ENCODE results near the gene EEF1G. TPM values are rescaled to one million over a fixed set of nuclear protein-coding genes. Genes with fewer than 3 reads are reported as not detected.
"Not testable (repeated sequence)": the region's sequence is repeated elsewhere in the genome, so short reads cannot be mapped to it uniquely, and the experiment has no call there.

EEF1G gene
- total RNA-seq, 1 donor from 2014 or later = 2,051 TPM

DNA sequence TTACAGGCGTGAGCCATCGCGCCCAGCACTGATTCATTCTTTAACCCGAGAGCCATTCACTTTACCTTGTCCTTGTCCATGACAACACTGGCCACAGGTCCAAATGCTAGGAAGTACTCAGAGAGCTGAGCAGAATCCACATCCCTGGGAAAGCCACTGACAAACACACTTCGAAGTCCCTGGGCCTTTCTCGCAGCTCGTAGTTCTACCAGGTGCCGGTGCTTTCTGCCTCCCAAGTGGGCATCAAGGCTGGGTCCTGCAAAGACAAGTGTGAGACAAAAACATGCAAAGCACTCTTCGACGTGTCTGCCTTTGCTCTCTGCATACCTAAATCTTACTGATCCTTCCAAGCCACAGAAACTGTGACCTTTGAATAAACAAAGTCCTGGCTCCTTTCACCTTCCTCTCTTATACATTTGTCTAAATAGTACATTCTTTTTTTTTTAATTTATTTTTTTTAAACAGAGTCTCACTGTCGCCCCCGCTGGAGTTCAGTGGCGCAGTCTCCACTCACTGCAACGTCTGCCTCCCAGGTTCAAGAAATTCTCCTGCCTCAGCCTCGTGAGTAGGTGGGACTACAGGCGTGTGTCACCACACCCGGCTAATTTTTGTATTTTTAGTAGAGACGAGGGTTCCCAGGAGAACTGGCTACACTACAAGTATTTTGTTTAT lies 15.4 kb upstream of the EEF1G start:
- H3K27me3 Mint-ChIP-seq = no peaks in the 10 kb centered on the region
- H3K9me3 Mint-ChIP-seq = no peaks in the 10 kb centered on the region
- DNase-seq (ENCODE audit: extremely low spot score, unreplicated experiment) = no peak
- TF ChIP-seq, protein P1, sequence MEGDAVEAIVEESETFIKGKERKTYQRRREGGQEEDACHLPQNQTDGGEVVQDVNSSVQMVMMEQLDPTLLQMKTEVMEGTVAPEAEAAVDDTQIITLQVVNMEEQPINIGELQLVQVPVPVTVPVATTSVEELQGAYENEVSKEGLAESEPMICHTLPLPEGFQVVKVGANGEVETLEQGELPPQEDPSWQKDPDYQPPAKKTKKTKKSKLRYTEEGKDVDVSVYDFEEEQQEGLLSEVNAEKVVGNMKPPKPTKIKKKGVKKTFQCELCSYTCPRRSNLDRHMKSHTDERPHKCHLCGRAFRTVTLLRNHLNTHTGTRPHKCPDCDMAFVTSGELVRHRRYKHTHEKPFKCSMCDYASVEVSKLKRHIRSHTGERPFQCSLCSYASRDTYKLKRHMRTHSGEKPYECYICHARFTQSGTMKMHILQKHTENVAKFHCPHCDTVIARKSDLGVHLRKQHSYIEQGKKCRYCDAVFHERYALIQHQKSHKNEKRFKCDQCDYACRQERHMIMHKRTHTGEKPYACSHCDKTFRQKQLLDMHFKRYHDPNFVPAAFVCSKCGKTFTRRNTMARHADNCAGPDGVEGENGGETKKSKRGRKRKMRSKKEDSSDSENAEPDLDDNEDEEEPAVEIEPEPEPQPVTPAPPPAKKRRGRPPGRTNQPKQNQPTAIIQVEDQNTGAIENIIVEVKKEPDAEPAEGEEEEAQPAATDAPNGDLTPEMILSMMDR (conservative IDR thresholded peaks at IDR 0.05) = peak; percentile 57
- peak overlapping the region; percentile 29 for H3K27ac Mint-ChIP-seq
- peaks cover 20% of the 10 kb centered on the region for H3K4me1 Mint-ChIP-seq (ENCODE audit: unreplicated experiment)
- peaks cover 6% of the 10 kb centered on the region for H3K36me3 Mint-ChIP-seq
- peak overlapping the region; percentile 96 for H3K4me3 Mint-ChIP-seq

DNA sequence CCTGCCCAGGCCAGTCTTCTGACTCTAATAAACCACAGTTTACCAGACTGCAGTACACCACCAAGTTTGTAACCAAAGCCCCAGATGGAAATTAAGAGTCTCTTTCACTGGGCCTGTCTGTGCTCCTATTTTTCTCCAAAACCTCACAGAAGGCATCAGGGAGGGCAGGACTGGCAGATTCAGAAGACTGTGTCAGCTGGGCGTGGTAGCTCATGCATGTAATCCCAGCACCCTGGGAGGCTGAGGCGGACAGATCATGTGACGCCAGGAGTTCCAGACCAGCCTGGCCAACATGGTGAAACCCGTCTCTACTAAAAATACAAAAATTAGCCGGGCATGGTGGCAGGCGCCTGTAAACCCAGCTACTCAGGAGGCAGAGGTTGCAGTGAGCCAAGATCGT lies 11.7 kb upstream of the EEF1G start:
- H3K9me3 Mint-ChIP-seq; DNase-seq (ENCODE audit: extremely low spot score, unreplicated experiment); H3K36me3 Mint-ChIP-seq; H3K27ac Mint-ChIP-seq; H3K4me3 Mint-ChIP-seq; H3K4me1 Mint-ChIP-seq (ENCODE audit: unreplicated experiment); H3K27me3 Mint-ChIP-seq: not testable (repeated sequence)

DNA sequence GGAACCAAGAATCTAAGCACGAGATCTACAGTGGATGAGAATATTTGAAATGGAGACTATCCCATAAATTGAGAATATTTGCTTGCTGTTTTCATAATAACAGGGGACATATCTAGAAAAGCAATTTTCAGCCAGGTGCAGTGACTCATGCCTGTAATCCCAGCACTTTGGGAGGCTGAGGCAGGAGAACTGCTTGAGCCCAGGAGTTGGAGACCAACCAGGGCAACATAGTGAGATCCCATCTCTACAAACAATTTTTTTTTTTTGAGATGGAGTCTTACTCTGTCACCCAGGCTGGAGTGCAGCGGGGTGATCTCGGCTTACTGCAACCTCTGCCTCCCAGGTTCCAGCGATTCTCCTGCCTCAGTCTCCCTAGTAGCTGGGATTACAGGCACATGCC lies 8.0 kb upstream of the EEF1G start:
- H3K4me1 Mint-ChIP-seq (ENCODE audit: unreplicated experiment); DNase-seq (ENCODE audit: extremely low spot score, unreplicated experiment); H3K4me3 Mint-ChIP-seq; H3K36me3 Mint-ChIP-seq; H3K27ac Mint-ChIP-seq; H3K9me3 Mint-ChIP-seq; H3K27me3 Mint-ChIP-seq: not testable (repeated sequence)

DNA sequence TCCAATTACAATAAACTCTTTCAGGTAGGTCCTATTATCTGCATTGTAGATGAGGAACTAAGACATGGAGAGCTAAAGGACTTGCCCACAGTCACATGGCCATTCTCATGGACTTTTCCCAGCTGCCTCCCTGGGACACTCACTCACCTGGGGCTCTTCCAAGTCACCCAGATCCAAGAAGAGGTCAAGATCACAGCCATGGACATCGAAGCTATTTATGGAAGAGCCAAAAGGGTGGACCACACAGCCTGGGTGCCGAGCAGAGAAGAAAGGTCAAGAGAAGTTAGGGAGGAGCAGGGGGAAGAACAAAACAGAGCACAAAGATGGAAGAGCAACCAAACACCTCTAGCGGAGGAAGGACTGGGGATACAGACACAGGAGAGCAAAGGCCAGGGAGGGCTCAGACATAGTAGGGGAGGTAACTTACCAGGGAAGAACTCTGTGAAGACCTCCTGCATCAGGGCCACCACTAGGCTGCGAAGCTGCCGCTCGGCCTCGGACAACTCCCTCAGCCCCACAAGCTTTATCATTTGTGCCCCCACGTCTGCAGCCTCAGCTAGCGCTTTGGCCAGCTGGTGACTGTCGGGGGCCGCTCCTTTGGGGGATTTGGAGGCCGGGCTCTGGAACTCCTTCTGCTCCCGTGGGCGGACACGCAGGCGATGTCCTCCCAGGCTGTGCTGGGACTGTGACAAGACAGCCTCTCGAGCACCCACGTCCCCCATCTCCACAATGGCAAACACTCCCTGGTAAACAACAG lies 7.4 kb upstream of the EEF1G start:
- Mint-ChIP-seq H3K36me3 (peaks cover 9% of the 10 kb centered on the region), H3K9me3 (no peaks in the 10 kb centered on the region), H3K27ac (no peak overlapping the region), H3K4me1 (ENCODE audit: unreplicated experiment) (no peaks in the 10 kb centered on the region), H3K4me3 (no peak overlapping the region), H3K27me3 (no peaks in the 10 kb centered on the region)
- DNase-seq (ENCODE audit: extremely low spot score, unreplicated experiment) = no peak
- TF ChIP-seq, protein P1 (conservative IDR thresholded peaks at IDR 0.05) = no peak

DNA sequence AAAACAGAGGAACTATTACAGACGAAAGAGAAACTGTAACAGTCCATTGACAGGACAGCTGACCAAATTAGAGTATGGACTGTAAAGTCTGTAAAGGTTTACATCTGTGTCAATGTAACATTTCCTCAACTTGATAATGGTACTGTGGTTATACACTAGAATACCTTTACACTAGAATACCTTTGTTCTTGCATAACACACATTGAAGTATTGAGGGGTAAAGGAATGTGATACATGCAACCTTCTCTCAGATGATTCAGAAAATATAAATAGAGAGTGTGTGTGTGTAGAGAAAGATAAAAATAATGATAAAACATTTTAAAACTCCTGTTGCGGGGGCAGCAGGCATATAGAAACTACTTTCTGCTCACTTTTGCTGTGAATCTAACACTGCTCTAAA lies 5.6 kb upstream of the EEF1G start:
- H3K27me3 Mint-ChIP-seq = no peaks in the 10 kb centered on the region
- TF ChIP-seq, protein P1 (conservative IDR thresholded peaks at IDR 0.05) = no peak
- no peaks in the 10 kb centered on the region for H3K9me3 Mint-ChIP-seq
- H3K27ac Mint-ChIP-seq = no peak overlapping the region
- peaks cover 9% of the 10 kb centered on the region for H3K36me3 Mint-ChIP-seq
- DNase-seq (ENCODE audit: extremely low spot score, unreplicated experiment) = no peak
- H3K4me3 Mint-ChIP-seq = no peak overlapping the region
- H3K4me1 Mint-ChIP-seq (ENCODE audit: unreplicated experiment) = peaks cover 10% of the 10 kb centered on the region

DNA sequence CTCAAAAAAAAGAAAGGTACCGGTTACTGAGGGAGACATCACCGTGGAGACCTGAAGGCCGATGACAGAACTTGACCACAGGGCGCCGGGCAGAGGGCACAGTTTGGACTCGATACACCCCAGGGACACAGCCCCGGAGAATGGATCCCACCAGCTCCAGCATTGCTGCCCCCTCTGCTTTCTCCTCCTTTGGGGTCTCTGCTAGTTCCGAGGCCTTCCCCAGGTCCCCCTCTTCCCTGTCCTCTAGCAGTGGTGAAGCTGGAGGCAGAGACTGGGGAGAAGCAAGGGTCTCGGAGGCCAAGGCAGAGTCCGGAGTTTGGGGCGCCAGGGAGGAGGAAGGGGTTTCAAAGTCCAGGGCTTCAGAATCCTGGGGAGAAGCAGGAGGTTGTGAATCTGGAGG lies 4.8 kb upstream of the EEF1G start:
- H3K4me3 Mint-ChIP-seq = no peak overlapping the region
- TF ChIP-seq, protein P1 (conservative IDR thresholded peaks at IDR 0.05) = no peak
- H3K36me3 Mint-ChIP-seq = peaks cover 6% of the 10 kb centered on the region
- H3K4me1 Mint-ChIP-seq (ENCODE audit: unreplicated experiment) = peaks cover 10% of the 10 kb centered on the region
- H3K27me3 Mint-ChIP-seq = no peaks in the 10 kb centered on the region
- DNase-seq (ENCODE audit: extremely low spot score, unreplicated experiment) = no peak
- H3K9me3 Mint-ChIP-seq = no peaks in the 10 kb centered on the region
- H3K27ac Mint-ChIP-seq = no peak overlapping the region
